ENCODE measurements around the gene APLP1. TPM values are rescaled to one million over a fixed set of nuclear protein-coding genes. Genes with fewer than 3 reads are reported as not detected.

The APLP1 gene
- total RNA-seq, 1 experiment from 2014 or later: 36.9 TPM

DNA sequence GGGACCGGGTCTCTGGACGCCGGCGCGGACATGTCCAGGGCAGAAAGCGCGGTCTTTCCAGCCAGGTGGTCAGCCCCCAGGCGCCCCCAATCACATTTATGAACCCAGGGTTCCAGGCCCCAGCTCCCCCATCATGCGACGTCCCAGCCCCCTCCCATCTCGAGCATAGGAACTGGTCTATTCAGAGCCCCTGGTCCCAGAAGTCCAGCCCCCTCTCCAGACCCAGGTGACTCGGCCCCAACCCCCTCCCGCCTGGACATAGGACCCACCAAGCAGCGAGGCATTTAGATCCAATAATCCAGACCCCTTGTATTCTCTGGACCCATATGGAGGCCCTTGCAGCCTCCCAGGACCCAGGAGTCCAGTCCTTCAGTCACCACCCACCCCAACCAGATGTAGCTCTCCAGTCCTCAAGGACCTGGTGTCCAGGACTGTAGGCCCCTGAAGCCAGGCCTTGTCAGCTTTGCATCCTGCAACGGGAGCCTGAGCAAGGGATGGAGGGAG, 501 bp downstream of the APLP1 start:
- H3K79me2 ChIP-seq (ENCODE audit: insufficient read depth, low read length): no peaks in the 10 kb centered on the region
- no peaks in the 10 kb centered on the region; a peak in 1 of 5 replicates for H3K9me3 Mint-ChIP-seq
- peak overlapping the region in 1 of 3 experiments; percentile 51; a peak in 2 of 7 replicates for H3K27ac Mint-ChIP-seq
- no peak overlapping the region for H4K5ac ChIP-seq (ENCODE audit: insufficient read length, low read depth, low read length)
- H3K4me1 Mint-ChIP-seq: peaks cover 14 to 35% of the 10 kb centered on the region in 2 experiments
- peaks cover 40% of the 10 kb centered on the region for H3K27me3 Mint-ChIP-seq (ENCODE audit: low read depth)
- DNase-seq: no peak
- no peak overlapping the region for H2BK15ac ChIP-seq (ENCODE audit: low read depth, low read length)
- no peak overlapping the region for H2BK12ac ChIP-seq (ENCODE audit: insufficient read length, low read depth, low read length)
- peak overlapping the region; percentile 63 to 88 for H3K4me3 Mint-ChIP-seq
- H2BK20ac ChIP-seq (ENCODE audit: low read depth, low read length, poor library complexity, severe bottlenecking): no peak overlapping the region
- TF ChIP-seq, protein P1, sequence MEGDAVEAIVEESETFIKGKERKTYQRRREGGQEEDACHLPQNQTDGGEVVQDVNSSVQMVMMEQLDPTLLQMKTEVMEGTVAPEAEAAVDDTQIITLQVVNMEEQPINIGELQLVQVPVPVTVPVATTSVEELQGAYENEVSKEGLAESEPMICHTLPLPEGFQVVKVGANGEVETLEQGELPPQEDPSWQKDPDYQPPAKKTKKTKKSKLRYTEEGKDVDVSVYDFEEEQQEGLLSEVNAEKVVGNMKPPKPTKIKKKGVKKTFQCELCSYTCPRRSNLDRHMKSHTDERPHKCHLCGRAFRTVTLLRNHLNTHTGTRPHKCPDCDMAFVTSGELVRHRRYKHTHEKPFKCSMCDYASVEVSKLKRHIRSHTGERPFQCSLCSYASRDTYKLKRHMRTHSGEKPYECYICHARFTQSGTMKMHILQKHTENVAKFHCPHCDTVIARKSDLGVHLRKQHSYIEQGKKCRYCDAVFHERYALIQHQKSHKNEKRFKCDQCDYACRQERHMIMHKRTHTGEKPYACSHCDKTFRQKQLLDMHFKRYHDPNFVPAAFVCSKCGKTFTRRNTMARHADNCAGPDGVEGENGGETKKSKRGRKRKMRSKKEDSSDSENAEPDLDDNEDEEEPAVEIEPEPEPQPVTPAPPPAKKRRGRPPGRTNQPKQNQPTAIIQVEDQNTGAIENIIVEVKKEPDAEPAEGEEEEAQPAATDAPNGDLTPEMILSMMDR (conservative IDR thresholded peaks at IDR 0.05): no peak
- no peaks in the 10 kb centered on the region for H3K9me3 ChIP-seq (ENCODE audit: control insufficient read depth, low read depth, low read length)
- no peak overlapping the region for H3K4ac ChIP-seq (ENCODE audit: low read depth, low read length)
- no peak overlapping the region for H3K27ac ChIP-seq (ENCODE audit: insufficient read length, low read depth, low read length)
- no peak overlapping the region for H3K23ac ChIP-seq (ENCODE audit: insufficient read length, low read depth, low read length)
- H4K20me1 ChIP-seq (ENCODE audit: control insufficient read depth, insufficient read depth, insufficient read length): no peaks in the 10 kb centered on the region
- no peak overlapping the region for H3K56ac ChIP-seq (ENCODE audit: insufficient read length, low read depth, low read length)
- H3K4me2 ChIP-seq (ENCODE audit: insufficient read depth, insufficient read length, low read length): peak overlapping the region; percentile 76
- no peaks in the 10 kb centered on the region for H3K79me1 ChIP-seq (ENCODE audit: insufficient read depth, low read depth, low read length, poor library complexity, severe bottlenecking)
- H4K91ac ChIP-seq (ENCODE audit: insufficient read length, low read depth, low read length): no peak overlapping the region
- peaks cover 5% of the 10 kb centered on the region; the same call in 1 of the 2 replicates for H3K27me3 ChIP-seq (ENCODE audit: insufficient read depth, low read length)
- H2AFZ ChIP-seq (ENCODE audit: low read length): no peak overlapping the region
- no peak overlapping the region for H3K14ac ChIP-seq (ENCODE audit: insufficient read depth, low read length)
- H3K4me1 ChIP-seq (ENCODE audit: insufficient read depth, low read length): peaks cover 8% of the 10 kb centered on the region; the same call in 1 of the 2 replicates
- no peak overlapping the region for H4K8ac ChIP-seq (replicated peaks; ENCODE audit: insufficient read length, low read depth, low read length)
- no peak overlapping the region for H3K9ac ChIP-seq (ENCODE audit: extremely low read depth, insufficient read length, low read length)
- no peak overlapping the region for H3K18ac ChIP-seq (ENCODE audit: insufficient read length, low read depth, low read length)
- WGBS (ENCODE audit: extremely low coverage, insufficient read length, low lambda C conversion rate): no CpG with 5 or more reads among the region's 15 CpGs
- no peak overlapping the region for H2AK5ac ChIP-seq (ENCODE audit: insufficient read length, low read length)
- no peak overlapping the region for H2BK5ac ChIP-seq (ENCODE audit: insufficient read length, low read length)
- peaks cover 3 to 8% (median 6%) of the 10 kb centered on the region in 3 experiments; a peak in 6 of 7 replicates for H3K36me3 Mint-ChIP-seq (ENCODE audit: insufficient read depth in 1 of 3, low read depth in 3 of 3)
- H2BK120ac ChIP-seq (ENCODE audit: low read depth, low read length, poor library complexity, severe bottlenecking): no peak overlapping the region
- no peak overlapping the region for H3T11ph ChIP-seq (ENCODE audit: low read length)
- H3K23me2 ChIP-seq (ENCODE audit: insufficient read length, low read depth, low read length, poor library complexity, severe bottlenecking): peaks cover 14% of the 10 kb centered on the region
